ENCODE measurements around the gene PTAR1.
"Not testable (repeated sequence)": the region's sequence is repeated elsewhere in the genome, so short reads cannot be mapped to it uniquely, and the experiment has no call there.

PTAR1 gene

DNA sequence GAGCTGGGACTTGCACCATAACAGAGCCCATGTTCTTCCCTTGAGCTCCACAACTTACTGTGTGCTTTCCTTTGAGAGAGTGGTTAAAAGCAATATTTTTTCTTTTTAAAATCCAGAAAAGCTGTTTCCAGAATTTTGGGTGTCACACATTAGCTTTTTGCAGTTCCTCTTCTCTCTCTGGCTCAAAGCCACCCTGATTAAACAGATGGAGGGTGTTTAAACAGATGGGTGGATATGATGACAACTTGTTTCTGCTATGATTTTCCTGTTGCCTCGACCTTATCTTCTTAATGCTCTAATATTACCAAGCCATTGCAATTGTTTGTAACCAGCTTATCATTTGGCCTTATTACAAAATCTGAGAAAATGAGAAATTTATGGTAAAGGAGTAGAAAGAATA is 37.9 kb upstream of the PTAR1 start:
- DNase-seq (ENCODE audit: low read depth), result no peak
- H3K4me3 ChIP-seq (ENCODE audit: low read length), result no peak overlapping the region
- TF ChIP-seq, protein P1, sequence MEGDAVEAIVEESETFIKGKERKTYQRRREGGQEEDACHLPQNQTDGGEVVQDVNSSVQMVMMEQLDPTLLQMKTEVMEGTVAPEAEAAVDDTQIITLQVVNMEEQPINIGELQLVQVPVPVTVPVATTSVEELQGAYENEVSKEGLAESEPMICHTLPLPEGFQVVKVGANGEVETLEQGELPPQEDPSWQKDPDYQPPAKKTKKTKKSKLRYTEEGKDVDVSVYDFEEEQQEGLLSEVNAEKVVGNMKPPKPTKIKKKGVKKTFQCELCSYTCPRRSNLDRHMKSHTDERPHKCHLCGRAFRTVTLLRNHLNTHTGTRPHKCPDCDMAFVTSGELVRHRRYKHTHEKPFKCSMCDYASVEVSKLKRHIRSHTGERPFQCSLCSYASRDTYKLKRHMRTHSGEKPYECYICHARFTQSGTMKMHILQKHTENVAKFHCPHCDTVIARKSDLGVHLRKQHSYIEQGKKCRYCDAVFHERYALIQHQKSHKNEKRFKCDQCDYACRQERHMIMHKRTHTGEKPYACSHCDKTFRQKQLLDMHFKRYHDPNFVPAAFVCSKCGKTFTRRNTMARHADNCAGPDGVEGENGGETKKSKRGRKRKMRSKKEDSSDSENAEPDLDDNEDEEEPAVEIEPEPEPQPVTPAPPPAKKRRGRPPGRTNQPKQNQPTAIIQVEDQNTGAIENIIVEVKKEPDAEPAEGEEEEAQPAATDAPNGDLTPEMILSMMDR (IDR thresholded peaks at IDR 0.05; ENCODE audit: insufficient read depth, low read depth, low read length, missing control alignments), result no peak

DNA sequence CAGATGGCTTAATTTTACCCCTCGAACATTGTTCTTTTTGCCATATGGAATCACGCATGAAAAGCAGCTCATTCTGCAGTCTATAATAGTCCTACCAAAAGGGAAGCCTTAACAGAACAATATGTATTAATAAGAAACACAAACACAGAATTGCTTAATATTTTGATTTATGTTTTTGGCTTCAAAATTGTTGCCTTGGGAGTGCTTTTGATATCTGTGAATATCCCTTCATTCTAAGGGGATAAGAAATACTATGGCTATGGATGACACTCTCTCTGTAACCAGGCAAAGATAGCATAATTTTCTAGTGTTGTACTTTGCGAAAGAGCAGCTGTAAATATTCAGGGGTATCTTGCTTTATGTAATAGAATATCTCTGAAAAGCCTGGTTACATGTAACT is 34.5 kb upstream of the PTAR1 start:
- TF ChIP-seq, protein P1 (IDR thresholded peaks at IDR 0.05; ENCODE audit: insufficient read depth, low read depth, low read length, missing control alignments), result no peak
- H3K4me3 ChIP-seq (ENCODE audit: low read length), result no peak overlapping the region
- no peak for DNase-seq (ENCODE audit: low read depth)

DNA sequence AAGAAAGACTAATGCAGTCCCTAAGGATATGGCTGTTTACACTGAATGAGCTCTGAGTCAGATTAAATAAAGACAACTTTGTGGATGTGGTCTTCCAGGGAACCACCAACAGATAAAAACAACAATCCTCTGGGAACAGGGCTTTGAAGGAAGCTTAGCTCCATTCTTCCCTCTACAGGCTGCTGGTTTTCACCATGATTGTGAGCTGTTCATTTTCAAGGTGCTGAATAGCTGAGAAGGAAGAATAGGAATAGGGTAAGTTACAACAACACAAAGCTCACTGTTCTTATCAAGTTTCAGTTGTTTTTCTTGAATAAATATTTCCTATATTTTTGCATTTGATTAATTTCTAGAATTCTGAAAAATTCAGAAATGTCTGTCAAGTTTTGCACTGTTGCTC is 25.9 kb upstream of the PTAR1 start:
- H3K4me3 ChIP-seq (ENCODE audit: low read length), result no peak overlapping the region
- TF ChIP-seq, protein P1 (IDR thresholded peaks at IDR 0.05; ENCODE audit: insufficient read depth, low read depth, low read length, missing control alignments), result peak; percentile 33
- DNase-seq (ENCODE audit: low read depth), result peak; percentile 36

GRCh38 chr9:69773258-69773657 is 13.4 kb upstream of the PTAR1 start:
- DNase-seq (ENCODE audit: low read depth), result no peak
- TF ChIP-seq, protein P1 (IDR thresholded peaks at IDR 0.05; ENCODE audit: insufficient read depth, low read depth, low read length, missing control alignments), result no peak
- no peak overlapping the region for H3K4me3 ChIP-seq (ENCODE audit: low read length)

DNA sequence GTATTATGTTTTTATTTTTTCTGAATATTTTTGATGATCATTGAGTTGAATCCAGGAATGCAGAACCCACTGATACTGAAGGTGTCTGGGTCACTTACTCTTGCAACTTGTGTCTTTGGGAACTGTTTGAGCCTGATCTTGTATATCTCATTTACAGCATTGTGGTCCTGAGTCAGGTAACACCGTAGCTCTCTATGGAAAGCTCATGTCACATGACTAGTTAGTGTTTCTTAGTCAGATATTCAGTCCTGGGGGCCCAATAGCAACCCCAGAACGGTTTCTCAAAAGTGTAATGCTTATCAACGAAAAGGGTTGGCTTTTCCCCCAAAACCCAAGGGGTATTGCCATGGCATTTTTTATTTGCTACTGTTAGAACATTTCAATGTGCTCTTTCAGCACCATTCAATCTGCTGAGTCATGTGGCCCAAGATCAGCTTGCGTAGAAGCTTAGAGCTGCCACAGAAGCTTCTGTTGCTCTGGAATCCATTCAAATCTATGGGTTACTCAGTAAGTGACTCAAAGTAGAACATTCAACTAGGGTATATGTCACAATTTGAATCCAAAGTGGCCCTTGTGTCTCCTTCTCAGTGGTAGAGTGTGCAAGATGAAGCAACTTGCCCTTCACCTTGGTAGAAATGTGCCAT is 12.1 kb upstream of the PTAR1 start:
- peak; percentile 28 for DNase-seq (ENCODE audit: low read depth)
- H3K4me3 ChIP-seq (ENCODE audit: low read length), result no peak overlapping the region
- TF ChIP-seq, protein P1 (IDR thresholded peaks at IDR 0.05; ENCODE audit: insufficient read depth, low read depth, low read length, missing control alignments), result no peak

DNA sequence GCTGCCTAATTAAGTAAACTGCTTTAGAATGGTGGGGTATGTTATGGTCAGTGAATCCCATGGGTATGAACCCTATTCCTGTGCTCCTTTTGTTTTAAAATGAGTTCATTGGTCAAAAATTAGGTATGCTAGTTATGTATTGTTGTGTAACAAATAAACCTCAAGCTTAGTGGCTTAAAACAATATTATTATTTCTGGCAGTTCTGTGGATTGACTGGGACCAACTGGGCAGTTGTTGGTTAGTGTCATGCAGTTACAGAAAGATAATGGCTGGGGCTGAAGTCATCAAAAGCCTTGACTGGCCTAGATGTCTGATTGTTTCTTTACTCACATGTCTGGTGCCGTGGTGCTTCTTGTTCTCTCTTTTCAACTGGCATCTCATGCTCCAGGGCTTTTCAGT is 8.9 kb upstream of the PTAR1 start:
- no peak for DNase-seq (ENCODE audit: low read depth)
- TF ChIP-seq, protein P1 (IDR thresholded peaks at IDR 0.05; ENCODE audit: insufficient read depth, low read depth, low read length, missing control alignments), result no peak
- no peak overlapping the region for H3K4me3 ChIP-seq (ENCODE audit: low read length)

GRCh38 chr9:69768101-69768500 is 8.3 kb upstream of the PTAR1 start:
- DNase-seq (ENCODE audit: low read depth), result no peak
- TF ChIP-seq, protein P1 (IDR thresholded peaks at IDR 0.05; ENCODE audit: insufficient read depth, low read depth, low read length, missing control alignments), result no peak
- H3K4me3 ChIP-seq (ENCODE audit: low read length), result no peak overlapping the region

DNA sequence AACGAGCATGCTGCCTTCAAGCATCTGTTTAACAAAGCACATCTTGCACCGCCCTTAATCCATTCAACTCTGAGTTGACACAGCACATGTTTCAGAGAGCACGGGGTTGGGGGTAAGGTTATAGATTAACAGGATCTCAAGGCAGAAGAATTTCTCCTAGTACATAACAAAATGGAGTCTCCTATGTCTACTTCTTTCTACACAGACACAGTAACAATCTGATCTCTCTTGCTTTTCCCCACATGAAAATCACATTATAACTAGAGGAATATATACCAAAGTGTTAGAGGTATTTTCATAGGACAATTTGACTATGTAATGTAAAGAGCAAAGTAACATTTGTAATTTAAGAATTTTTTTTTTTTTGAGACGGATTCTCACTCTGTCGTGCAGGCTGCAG is 4.1 kb upstream of the PTAR1 start:
- not testable (repeated sequence) for DNase-seq (ENCODE audit: low read depth); H3K4me3 ChIP-seq (ENCODE audit: low read length)
